Activated T-cell treated with anti-CD3 and anti-CD28 coated beads, Interleukin-2, amount 50 U/mL, for 24 hours (primary cell): Measurements from ENCODE around the gene SGK2.

Source experiments
- DNase-seq: peaks from one replicate; pipeline ENCODE4 v3.0.0-alpha.2; 2020
- H3K27ac Mint-ChIP-seq: 2 replicates; pipeline ENCODE4 v1.8.0; 2020; ENCODE audit warnings: mild to moderate bottlenecking, mixed read lengths
- H3K27me3 Mint-ChIP-seq: 2 replicates; pipeline ENCODE4 v1.8.0; 2020; ENCODE audit warnings: mixed read lengths
- H3K36me3 Mint-ChIP-seq: 2 replicates; pipeline ENCODE4 v1.8.0; 2020; ENCODE audit warnings: low read depth, mixed read lengths
- H3K4me1 Mint-ChIP-seq: 2 replicates; pipeline ENCODE4 v1.8.0; 2020; ENCODE audit warnings: low read depth, mixed read lengths
- H3K4me3 Mint-ChIP-seq: 2 replicates; pipeline ENCODE4 v1.8.0; 2020; ENCODE audit warnings: mild to moderate bottlenecking, moderate library complexity, mixed read lengths
- H3K9me3 Mint-ChIP-seq: 2 replicates; pipeline ENCODE4 v1.8.0; 2020; ENCODE audit warnings: mixed read lengths

The SGK2 gene

DNA sequence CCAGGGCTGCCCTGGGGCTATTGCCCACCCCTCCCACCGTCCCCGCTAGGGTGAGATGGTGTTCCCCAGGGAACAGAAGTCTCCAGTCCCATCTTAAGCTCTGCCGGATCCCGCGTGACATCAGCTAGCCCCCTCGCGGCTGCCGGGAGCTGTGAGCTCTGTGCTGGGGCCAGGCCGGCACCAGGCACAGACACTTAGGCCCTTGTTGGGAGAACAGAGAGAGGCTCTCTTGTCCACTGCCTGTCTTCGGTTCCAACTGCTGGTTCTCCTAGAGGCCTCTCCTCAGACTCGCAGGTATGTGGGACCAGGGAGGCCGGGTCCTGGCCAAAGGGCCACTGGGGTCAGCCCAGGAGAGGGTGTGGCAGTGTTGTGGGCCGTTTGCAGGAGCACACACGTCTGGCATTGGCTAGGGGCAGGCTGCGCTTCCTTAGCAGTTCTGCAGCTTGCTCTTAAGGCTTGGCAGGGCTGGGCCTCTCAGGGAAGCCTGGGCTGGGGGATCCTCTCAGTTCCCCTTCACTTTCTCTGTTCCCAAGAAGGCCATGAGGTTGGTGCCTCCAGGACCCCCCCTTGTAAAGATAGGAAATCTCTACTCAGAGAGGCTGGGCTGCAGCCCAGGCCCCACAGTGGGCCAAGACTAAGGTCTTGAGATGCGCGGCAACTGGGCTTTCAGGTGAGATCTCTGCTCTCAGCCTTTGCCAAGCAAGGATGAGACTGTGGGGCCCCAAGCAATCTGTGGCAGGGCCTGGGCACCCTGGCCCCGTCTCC, 6.3 kb downstream of the SGK2 start:
- Mint-ChIP-seq H3K36me3 (no peaks in the 10 kb centered on the region), H3K4me1 (no peaks in the 10 kb centered on the region), H3K27ac (no peak overlapping the region), H3K4me3 (no peak overlapping the region), H3K9me3 (no peaks in the 10 kb centered on the region), H3K27me3 (no peaks in the 10 kb centered on the region)
- DNase-seq: no peak

DNA sequence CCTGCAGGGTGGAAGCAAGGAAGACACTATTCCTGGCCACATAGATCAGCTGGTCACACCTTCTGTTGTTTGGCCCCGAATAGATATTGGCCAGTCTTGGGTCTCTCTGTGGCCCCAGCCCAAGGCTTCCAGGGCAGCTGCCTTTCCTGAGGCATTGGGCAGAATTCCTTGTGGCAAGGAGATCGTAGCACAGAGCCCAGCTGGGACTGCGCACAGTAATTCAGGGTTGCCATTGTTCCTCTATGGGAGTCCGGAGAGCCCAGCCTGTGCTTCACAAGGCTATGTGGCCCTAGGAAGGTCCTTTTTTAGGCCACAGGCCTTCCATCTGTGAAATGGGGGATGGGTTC, 6.9 kb downstream of the SGK2 start:
- H3K27me3 Mint-ChIP-seq: no peaks in the 10 kb centered on the region
- DNase-seq: no peak
- H3K9me3 Mint-ChIP-seq: no peaks in the 10 kb centered on the region
- no peak overlapping the region for H3K27ac Mint-ChIP-seq
- no peak overlapping the region for H3K4me3 Mint-ChIP-seq
- no peaks in the 10 kb centered on the region for H3K36me3 Mint-ChIP-seq
- H3K4me1 Mint-ChIP-seq: no peaks in the 10 kb centered on the region

GRCh38 chr20:43567477-43567876, 8.7 kb downstream of the SGK2 start:
- Mint-ChIP-seq H3K4me3 (no peak overlapping the region), H3K27ac (no peak overlapping the region), H3K4me1 (no peaks in the 10 kb centered on the region), H3K27me3 (no peaks in the 10 kb centered on the region), H3K9me3 (no peaks in the 10 kb centered on the region), H3K36me3 (no peaks in the 10 kb centered on the region)
- no peak for DNase-seq

GRCh38 chr20:43568706-43569105, 9.9 kb downstream of the SGK2 start:
- H3K9me3 Mint-ChIP-seq: no peaks in the 10 kb centered on the region
- no peaks in the 10 kb centered on the region for H3K27me3 Mint-ChIP-seq
- no peak for DNase-seq
- H3K4me3 Mint-ChIP-seq: no peak overlapping the region
- no peaks in the 10 kb centered on the region for H3K36me3 Mint-ChIP-seq
- H3K4me1 Mint-ChIP-seq: no peaks in the 10 kb centered on the region
- H3K27ac Mint-ChIP-seq: no peak overlapping the region

- DNase-seq: no peak
- no peaks in the 10 kb centered on the region for H3K27me3 Mint-ChIP-seq
- no peak overlapping the region for H3K4me3 Mint-ChIP-seq
- no peak overlapping the region for H3K27ac Mint-ChIP-seq
- H3K4me1 Mint-ChIP-seq: no peaks in the 10 kb centered on the region
- H3K9me3 Mint-ChIP-seq: no peaks in the 10 kb centered on the region
- no peaks in the 10 kb centered on the region for H3K36me3 Mint-ChIP-seq
These were observed 10.5 kb downstream of the SGK2 start for GRCh38 chr20:43569282-43569681.

- Mint-ChIP-seq H3K36me3 (no peaks in the 10 kb centered on the region), H3K4me1 (no peaks in the 10 kb centered on the region), H3K4me3 (no peak overlapping the region), H3K27me3 (no peaks in the 10 kb centered on the region), H3K9me3 (no peaks in the 10 kb centered on the region), H3K27ac (no peak overlapping the region)
- DNase-seq: no peak
These were observed 11.7 kb downstream of the SGK2 start for GRCh38 chr20:43570496-43570895.

DNA sequence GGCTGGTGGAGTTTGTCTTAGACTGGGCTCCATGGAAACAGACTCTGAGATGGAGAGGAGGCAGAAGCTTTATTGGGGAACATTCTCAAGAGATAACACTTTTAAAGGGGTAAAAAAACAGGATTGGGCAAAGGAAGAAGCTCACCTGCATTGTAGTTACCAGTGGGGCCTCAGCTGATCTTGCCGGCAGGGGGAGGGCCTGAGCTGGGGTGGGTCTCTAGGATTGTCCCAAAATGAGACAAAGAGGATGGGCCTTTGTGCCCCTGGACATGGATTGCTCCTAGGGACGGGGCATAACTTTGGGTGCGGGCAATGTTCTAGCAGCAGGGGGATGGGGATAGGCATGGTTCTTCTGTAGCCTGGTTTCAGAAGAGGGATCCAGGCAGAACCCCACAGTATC, 12.5 kb downstream of the SGK2 start:
- H3K4me3 Mint-ChIP-seq: no peak overlapping the region
- H3K27me3 Mint-ChIP-seq: no peaks in the 10 kb centered on the region
- H3K4me1 Mint-ChIP-seq: no peaks in the 10 kb centered on the region
- H3K27ac Mint-ChIP-seq: no peak overlapping the region
- no peaks in the 10 kb centered on the region for H3K36me3 Mint-ChIP-seq
- no peaks in the 10 kb centered on the region for H3K9me3 Mint-ChIP-seq
- no peak for DNase-seq

GRCh38 chr20:43571771-43572170, 12.9 kb downstream of the SGK2 start:
- DNase-seq: no peak
- no peaks in the 10 kb centered on the region for H3K27me3 Mint-ChIP-seq
- no peaks in the 10 kb centered on the region for H3K4me1 Mint-ChIP-seq
- H3K27ac Mint-ChIP-seq: no peak overlapping the region
- H3K4me3 Mint-ChIP-seq: no peak overlapping the region
- H3K36me3 Mint-ChIP-seq: no peaks in the 10 kb centered on the region
- H3K9me3 Mint-ChIP-seq: no peaks in the 10 kb centered on the region

DNA sequence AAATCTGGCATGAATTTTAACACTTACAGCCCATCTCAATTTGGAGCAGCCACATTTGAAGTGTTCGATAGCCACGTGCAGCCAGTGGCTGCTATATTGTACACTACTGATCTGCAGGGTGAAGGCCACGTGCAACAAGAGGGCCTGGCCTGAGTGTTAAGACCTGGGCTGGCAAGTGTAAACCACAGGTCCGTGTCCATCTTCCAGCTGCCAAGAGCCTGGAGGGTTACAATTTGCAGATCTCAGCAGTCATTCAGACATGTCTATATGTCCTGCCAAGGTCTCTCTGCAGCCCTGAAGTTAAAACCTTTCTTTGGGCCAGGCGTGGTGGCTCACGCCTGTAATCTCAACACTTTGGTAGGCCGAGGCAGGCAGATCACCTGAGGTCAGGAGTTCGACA, 14.1 kb downstream of the SGK2 start:
- Mint-ChIP-seq H3K36me3 (no peaks in the 10 kb centered on the region), H3K4me3 (no peak overlapping the region), H3K27me3 (no peaks in the 10 kb centered on the region), H3K27ac (no peak overlapping the region), H3K4me1 (no peaks in the 10 kb centered on the region), H3K9me3 (no peaks in the 10 kb centered on the region)
- no peak for DNase-seq

DNA sequence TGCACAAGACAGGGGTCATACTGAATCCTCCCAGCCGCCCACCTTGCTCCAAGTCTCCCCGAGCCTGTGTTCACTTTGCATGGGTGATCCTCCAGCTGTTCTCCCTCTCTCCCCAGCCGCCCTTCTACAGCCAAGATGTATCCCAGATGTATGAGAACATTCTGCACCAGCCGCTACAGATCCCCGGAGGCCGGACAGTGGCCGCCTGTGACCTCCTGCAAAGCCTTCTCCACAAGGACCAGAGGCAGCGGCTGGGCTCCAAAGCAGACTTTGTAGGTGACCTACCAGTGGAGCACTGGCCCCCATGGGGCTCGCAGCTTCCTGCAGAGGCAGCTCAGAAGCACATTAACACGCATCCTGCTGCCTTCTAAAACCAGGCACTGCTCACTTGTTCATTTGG, 17.3 kb downstream of the SGK2 start:
- H3K9me3 Mint-ChIP-seq: no peaks in the 10 kb centered on the region
- no peak overlapping the region for H3K4me3 Mint-ChIP-seq
- no peak overlapping the region for H3K27ac Mint-ChIP-seq
- no peaks in the 10 kb centered on the region for H3K27me3 Mint-ChIP-seq
- H3K4me1 Mint-ChIP-seq: no peaks in the 10 kb centered on the region
- no peaks in the 10 kb centered on the region for H3K36me3 Mint-ChIP-seq
- DNase-seq: no peak

DNA sequence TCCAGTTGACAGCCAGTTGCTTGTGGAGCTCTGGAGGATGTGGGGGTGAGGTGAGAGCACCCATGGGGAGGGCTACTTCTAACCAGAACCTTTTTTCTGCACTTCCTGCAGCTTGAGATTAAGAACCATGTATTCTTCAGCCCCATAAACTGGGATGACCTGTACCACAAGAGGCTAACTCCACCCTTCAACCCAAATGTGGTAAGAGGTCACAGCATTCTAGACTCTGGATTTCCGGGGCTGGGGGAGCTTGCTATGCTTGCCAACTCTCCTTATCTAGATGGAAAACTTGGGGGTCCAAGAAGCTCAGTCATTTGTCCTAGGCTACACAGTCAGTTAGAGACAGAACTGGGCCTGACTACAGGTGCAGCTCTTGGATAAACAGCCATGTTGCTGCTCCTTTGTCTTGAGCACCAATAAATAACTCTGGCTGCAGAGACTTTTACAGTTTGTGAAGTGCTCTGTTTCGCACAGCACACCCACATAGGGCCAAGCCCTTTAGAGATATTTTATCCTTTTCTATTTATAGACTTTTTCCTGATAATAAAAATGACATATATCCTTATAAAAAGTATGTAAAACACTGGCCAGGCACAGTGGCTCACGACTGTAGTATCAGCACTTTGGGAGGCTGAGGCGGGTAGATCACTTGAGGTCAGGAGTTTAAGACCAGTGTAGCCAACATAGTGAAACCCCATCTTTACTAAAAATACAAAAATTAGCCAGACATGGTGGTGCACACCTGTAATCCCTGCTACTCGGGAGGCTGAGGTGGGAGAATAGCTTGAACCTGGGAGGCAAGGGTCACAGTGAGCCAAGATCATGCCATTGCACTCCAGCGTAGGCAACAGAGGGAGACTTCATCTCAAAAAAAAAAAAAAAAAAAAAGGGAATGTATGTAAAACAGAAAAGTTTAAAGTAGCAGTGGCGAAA, 21.3 kb downstream of the SGK2 start:
- no peak overlapping the region for H3K4me3 Mint-ChIP-seq
- H3K4me1 Mint-ChIP-seq: no peaks in the 10 kb centered on the region

GRCh38 chr20:43583133-43583864, 24.5 kb downstream of the SGK2 start:
- H3K4me3 Mint-ChIP-seq: no peak overlapping the region
- DNase-seq: no peak
- H3K27ac Mint-ChIP-seq: no peak overlapping the region
- H3K9me3 Mint-ChIP-seq: no peaks in the 10 kb centered on the region
- no peaks in the 10 kb centered on the region for H3K4me1 Mint-ChIP-seq
- no peaks in the 10 kb centered on the region for H3K36me3 Mint-ChIP-seq
- no peaks in the 10 kb centered on the region for H3K27me3 Mint-ChIP-seq

More for the DNA sequence above, 21.3 kb downstream of the SGK2 start:
- no peaks in the 10 kb centered on the region for H3K36me3 Mint-ChIP-seq
- H3K27ac Mint-ChIP-seq: no peak overlapping the region
- no peak for DNase-seq
- H3K27me3 Mint-ChIP-seq: no peaks in the 10 kb centered on the region
- no peaks in the 10 kb centered on the region for H3K9me3 Mint-ChIP-seq

DNA sequence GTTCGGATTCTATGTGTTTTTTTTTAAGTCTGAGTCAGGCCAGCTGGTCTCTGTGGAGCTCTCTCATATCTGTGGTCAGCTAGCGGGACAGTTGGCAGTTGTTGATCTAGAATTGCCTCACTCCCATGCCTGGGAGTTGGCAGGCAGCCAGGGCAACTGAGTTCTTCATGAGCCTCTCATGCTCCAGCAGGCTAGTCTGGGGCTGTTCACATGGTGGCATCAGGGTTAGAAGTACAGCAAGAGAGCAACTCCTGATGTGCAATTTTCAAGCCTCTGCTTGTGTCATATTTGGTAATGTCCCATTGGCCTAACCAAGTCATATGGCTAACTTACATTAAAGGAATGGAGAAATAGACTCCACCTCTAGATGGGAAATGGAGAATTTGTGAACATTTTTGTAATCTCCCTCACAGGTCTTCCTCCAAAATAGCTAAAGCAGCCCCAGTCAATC, 25.2 kb downstream of the SGK2 start:
- DNase-seq: no peak
- Mint-ChIP-seq H3K36me3 (no peaks in the 10 kb centered on the region), H3K4me1 (no peaks in the 10 kb centered on the region), H3K4me3 (no peak overlapping the region), H3K27ac (no peak overlapping the region), H3K27me3 (no peaks in the 10 kb centered on the region), H3K9me3 (no peaks in the 10 kb centered on the region)

GRCh38 chr20:43584448-43585136, 25.8 kb downstream of the SGK2 start:
- Mint-ChIP-seq H3K9me3 (no peaks in the 10 kb centered on the region), H3K27me3 (no peaks in the 10 kb centered on the region), H3K36me3 (no peaks in the 10 kb centered on the region), H3K27ac (no peak overlapping the region), H3K4me3 (no peak overlapping the region), H3K4me1 (peaks cover under 1% of the 10 kb centered on the region)
- no peak for DNase-seq
